Small intestine (tissue), 7 donors: ENCODE results near the gene TXNDC12. TPM values are rescaled to one million over a fixed set of nuclear protein-coding genes. Genes with fewer than 3 reads are reported as not detected.
"Not testable (repeated sequence)": the region's sequence is repeated elsewhere in the genome, so short reads cannot be mapped to it uniquely, and the experiment has no call there.

Experiments used
- DNase-seq, 2 donors: peaks; one replicate each; pipeline versions ENCODE4 v3.0.0 to v3.0.0-alpha.2; 2013
- FAIRE-seq: peaks from 2 replicates; lab custom pipeline; 2012; peaks lifted over from hg19 to GRCh38; lab: Jason Lieb, UNC
- H3K27ac ChIP-seq, 3 donors: one replicate each; pipeline ENCODE4 v1.5.1; 2013; ENCODE audit warnings: low read length in 2 of 3, mild to moderate bottlenecking in 2 of 3, control low read depth in 1 of 3, inconsistent platforms in 1 of 3, low read depth in 1 of 3, moderate library complexity in 1 of 3
- H3K27me3 ChIP-seq, 3 donors: one replicate each; pipeline ENCODE4 v1.6.1; 2013; ENCODE audit warnings: low read length in 3 of 3, inconsistent platforms in 1 of 3; ENCODE audit not compliant: control insufficient read depth in 3 of 3, insufficient read depth in 3 of 3
- H3K36me3 ChIP-seq, 3 donors: one replicate each; pipeline ENCODE4 v1.6.1; 2013; ENCODE audit warnings: low read length in 3 of 3, inconsistent platforms in 1 of 3, low read depth in 1 of 3, mild to moderate bottlenecking in 1 of 3, moderate library complexity in 1 of 3; ENCODE audit not compliant: control insufficient read depth in 3 of 3, insufficient read depth in 2 of 3
- H3K4me1 ChIP-seq, 3 donors: one replicate each; pipeline ENCODE4 v1.6.1; 2013; ENCODE audit warnings: low read length in 2 of 3, inconsistent platforms in 1 of 3, low read depth in 1 of 3, mild to moderate bottlenecking in 1 of 3, moderate library complexity in 1 of 3; ENCODE audit not compliant: control insufficient read depth in 3 of 3, insufficient read depth in 2 of 3
- H3K4me3 ChIP-seq, 3 donors: one replicate each; pipeline ENCODE4 v1.5.1; 2013; ENCODE audit warnings: low read length in 3 of 3, control low read depth in 1 of 3, inconsistent platforms in 1 of 3, low read depth in 1 of 3, mild to moderate bottlenecking in 1 of 3, moderate library complexity in 1 of 3
- H3K9me3 ChIP-seq, 2 donors: one replicate each; pipeline ENCODE4 v1.6.1; 2013; ENCODE audit warnings: low read depth in 1 of 2, low read length in 1 of 2; ENCODE audit not compliant: control insufficient read depth in 2 of 2, insufficient read depth in 1 of 2
- WGBS, 3 donors: extraction: QIAGEN DNeasy Blood & Tissue Kit; methylation state at CpG; one replicate each; pipeline ENCODE4 v1.1.7; 2013; 5-methylcytosine and 5-hydroxymethylcytosine counted together
- polyA plus RNA-seq, 4 donors: library from polyadenylated mRNA; stranded (reverse) in 3 of 4; unstranded in 1 of 4; fragments of 200-250 nt in 3 of 4; fragments of 120-200 nt in 1 of 4; gene quantifications; one replicate each; pipeline versions ENCODE4 v1.2.1 to v1.2.3, GENCODE V29; 2013
- donor health status: healthy with polysubstance abuse.
- donor health status: control.
- donor health status: control.
- donor health status: Bipolar disorder and iron deficiency.
- donor health status: healthy.

TXNDC12 gene
- polyA plus RNA-seq, 4 donors: 8.9 to 49.2 (median 27.5) TPM

DNA sequence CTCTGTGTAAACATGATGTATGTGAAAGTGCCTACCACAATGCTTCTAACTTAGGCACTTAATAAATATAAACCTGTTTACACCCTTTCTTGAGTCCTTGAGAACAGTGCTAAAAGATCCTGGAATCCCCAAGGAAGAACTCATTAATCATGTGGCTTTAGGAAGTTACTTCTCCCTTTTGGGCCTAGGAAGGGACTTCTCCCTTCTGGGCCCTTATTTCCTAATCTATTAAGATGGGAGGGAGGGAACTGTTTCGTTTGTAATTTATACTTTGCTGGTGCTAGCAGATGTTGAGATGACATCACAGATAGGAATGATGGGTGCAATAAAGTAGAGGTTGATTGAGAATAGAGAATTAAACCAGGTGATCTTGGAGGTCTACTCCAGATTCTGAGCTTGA is 2.3 kb upstream of the TXNDC12 start:
- peaks cover 0 to 13% (median 4%) of the 10 kb centered on the region in 3 donors for H3K36me3 ChIP-seq
- DNase-seq (peak in 1 of 2 donors; percentile 18), FAIRE-seq (no peak)
- WGBS, 3 donors: 0 to 13% (median 6%) methylated on average over 1 of the region's 1 CpG
- H3K9me3 ChIP-seq: no peaks in the 10 kb centered on the region
- H3K27ac ChIP-seq: no peak overlapping the region
- peaks cover 2 to 17% (median 8%) of the 10 kb centered on the region in 3 donors for H3K4me1 ChIP-seq
- no peaks in the 10 kb centered on the region for H3K27me3 ChIP-seq
- H3K4me3 ChIP-seq: peak overlapping the region; percentile 65 to 96 (median 93)

GRCh38 chr1:52056937-52057231 is 1.9 kb upstream of the TXNDC12 start:
- H3K9me3 ChIP-seq: no peaks in the 10 kb centered on the region
- peaks cover 0 to 12% (median 4%) of the 10 kb centered on the region in 3 donors for H3K36me3 ChIP-seq
- peak overlapping the region; percentile 77 to 89 (median 83) for H3K27ac ChIP-seq
- peaks cover 2 to 17% (median 8%) of the 10 kb centered on the region in 3 donors for H3K4me1 ChIP-seq
- H3K27me3 ChIP-seq: no peaks in the 10 kb centered on the region
- DNase-seq: no peak
- peak overlapping the region; percentile 65 to 96 (median 93) for H3K4me3 ChIP-seq
- WGBS, 3 donors: 0 to 1% (median 1%) methylated on average over 4 of the region's 4 CpGs
- FAIRE-seq: no peak

GRCh38 chr1:52056163-52056936 is 1.4 kb upstream of the TXNDC12 start, which contains the start of gene BTF3L4:
Gene BTF3L4 (plus strand): TSS chr1:52056295. CDS start chr1:52059848, 3,553 bp downstream.
- DNase-seq (peak; percentile 94 to 97), FAIRE-seq (no peak)
- H3K27me3 ChIP-seq: no peaks in the 10 kb centered on the region
- H3K36me3 ChIP-seq: peaks cover 0 to 11% (median 4%) of the 10 kb centered on the region in 3 donors
- 0% methylated on average over 37 to 54 of the region's 54 CpGs for WGBS, 3 donors
- peak within 1 kb of the TSS; percentile 81 to 89 (median 83) for H3K27ac ChIP-seq
- H3K4me3 ChIP-seq: peak within 1 kb of the TSS; percentile 65 to 96 (median 93)
- no peaks in the 10 kb centered on the region for H3K9me3 ChIP-seq
- peaks cover 2 to 17% (median 8%) of the 10 kb centered on the region in 3 donors for H3K4me1 ChIP-seq

GRCh38 chr1:52055866-52056162 is 823 bp upstream of the TXNDC12 start:
- no peaks in the 10 kb centered on the region for H3K9me3 ChIP-seq
- H3K4me1 ChIP-seq: peaks cover 2 to 17% (median 8%) of the 10 kb centered on the region in 3 donors
- DNase-seq: no peak
- H3K27ac ChIP-seq: peak overlapping the region; percentile 81 to 89 (median 83)
- no peaks in the 10 kb centered on the region for H3K27me3 ChIP-seq
- 0 to 1% (median 0%) methylated on average over 12 of the region's 12 CpGs for WGBS, 3 donors
- peaks cover 0 to 6% (median 3%) of the 10 kb centered on the region in 3 donors for H3K36me3 ChIP-seq
- FAIRE-seq: no peak
- H3K4me3 ChIP-seq: peak overlapping the region; percentile 65 to 96 (median 93)

- WGBS, 3 donors: 2 to 3% (median 2%) methylated on average over 13 of the region's 13 CpGs
- Histone ChIP-seq H3K4me1 (peaks cover 2 to 17% (median 8%) of the 10 kb centered on the region in 3 donors), H3K27me3 (no peaks in the 10 kb centered on the region), H3K27ac (peak overlapping the region; percentile 81 to 89 (median 83)), H3K9me3 (no peaks in the 10 kb centered on the region), H3K36me3 (peaks cover 0 to 6% (median 0%) of the 10 kb centered on the region in 3 donors), H3K4me3 (peak overlapping the region; percentile 46 to 96 (median 65))
- FAIRE-seq (no peak), DNase-seq (no peak)
Observed at GRCh38 chr1:52054496-52055065, 410 bp downstream of the TXNDC12 start.

- 91 to 96% (median 95%) methylated on average over 1 of the region's 1 CpG for WGBS, 3 donors
- peaks cover 2 to 15% (median 8%) of the 10 kb centered on the region in 3 donors for H3K4me1 ChIP-seq
- no peaks in the 10 kb centered on the region for H3K27me3 ChIP-seq
- no peak overlapping the region for H3K27ac ChIP-seq
- FAIRE-seq (no peak), DNase-seq (no peak)
- peak overlapping the region in 1 of 3 donors; percentile 65 for H3K4me3 ChIP-seq
- no peaks in the 10 kb centered on the region for H3K9me3 ChIP-seq
- peaks cover 0 to 9% (median 0%) of the 10 kb centered on the region in 3 donors for H3K36me3 ChIP-seq
Observed at GRCh38 chr1:52053862-52054261, 1.1 kb downstream of the TXNDC12 start.

- not testable (repeated sequence) for H3K4me3 ChIP-seq, H3K27me3 ChIP-seq, DNase-seq, H3K4me1 ChIP-seq, H3K27ac ChIP-seq, H3K9me3 ChIP-seq, FAIRE-seq
- WGBS, 3 donors: 94 to 99% (median 97%) methylated on average over 4 of the region's 4 CpGs
- peaks cover 0 to 18% (median 0%) of the 10 kb centered on the region in 3 donors for H3K36me3 ChIP-seq
Observed at GRCh38 chr1:52049337-52049736, 5.7 kb downstream of the TXNDC12 start.

DNA sequence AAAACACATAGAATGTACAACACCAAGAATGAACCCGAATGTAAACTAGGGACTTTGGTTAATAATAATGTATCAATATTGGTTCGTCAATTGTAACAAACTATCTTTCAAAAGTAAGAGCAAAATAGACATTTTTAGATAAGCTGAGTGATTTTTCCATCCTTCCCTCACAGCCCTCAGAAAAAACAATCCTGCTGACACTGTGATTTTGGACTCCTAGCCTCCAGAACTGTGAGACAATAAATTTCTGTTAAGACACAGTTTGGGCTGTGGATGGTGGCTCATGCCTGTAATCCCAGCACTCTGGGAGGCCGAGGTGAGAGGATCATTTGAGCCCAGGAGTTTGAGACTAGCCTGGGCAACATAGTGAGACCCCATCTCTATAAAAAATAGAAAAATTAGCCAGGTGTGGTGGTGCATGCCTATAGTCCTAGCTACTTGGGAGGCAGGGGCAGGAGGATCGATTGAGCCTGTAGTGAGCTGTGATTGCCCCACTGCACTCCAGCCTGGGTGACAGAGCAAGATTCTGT is 9.3 kb downstream of the TXNDC12 start:
- H3K36me3 ChIP-seq: peaks cover 0 to 13% (median under 1%) of the 10 kb centered on the region in 3 donors
- H3K27ac ChIP-seq, H3K4me1 ChIP-seq, H3K27me3 ChIP-seq, DNase-seq, H3K9me3 ChIP-seq, H3K4me3 ChIP-seq, FAIRE-seq: not testable (repeated sequence)
- WGBS, 3 donors: 97 to 98% (median 97%) methylated on average over 4 of the region's 4 CpGs
